GM12874 (cell line): ENCODE data around the gene RAPGEF2.

ENCODE experiments used
- TF ChIP-seq, protein P1 (sequence below): IDR thresholded peaks from 2 replicates; pipeline ENCODE4 v1.5.1; 2011; ENCODE audit warnings: low read depth, mild to moderate bottlenecking, control low read depth, low read length, moderate library complexity; ENCODE audit not compliant: insufficient read depth

The RAPGEF2 gene

DNA sequence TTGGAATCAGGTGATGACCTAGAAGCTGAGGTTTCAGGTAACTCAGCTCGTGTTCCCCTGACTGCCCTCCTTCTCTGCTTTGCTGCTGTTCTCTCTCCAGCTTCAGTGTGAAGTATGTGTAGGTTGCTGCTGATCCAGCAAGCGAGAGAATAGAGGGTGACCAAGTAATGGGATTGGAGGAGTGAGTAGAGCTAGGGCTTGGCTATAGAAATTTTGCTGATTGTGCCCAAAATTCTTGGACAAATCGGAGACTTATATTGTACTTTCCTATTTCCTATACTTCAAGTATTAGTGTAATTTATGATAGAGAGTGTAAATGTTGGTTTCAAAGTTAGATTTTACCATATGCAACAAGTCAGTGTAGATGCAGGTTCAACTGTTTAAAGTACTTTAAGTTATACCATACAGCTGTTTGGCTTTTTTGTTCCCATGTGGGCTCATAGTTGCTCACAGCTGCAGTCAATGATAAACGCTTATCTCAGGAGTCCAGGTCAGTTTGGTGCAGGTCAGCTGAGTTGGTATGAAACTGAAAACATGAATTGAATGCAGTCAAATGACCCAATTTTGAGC lies 48.0 kb downstream of the RAPGEF2 start:
- TF ChIP-seq, protein P1, sequence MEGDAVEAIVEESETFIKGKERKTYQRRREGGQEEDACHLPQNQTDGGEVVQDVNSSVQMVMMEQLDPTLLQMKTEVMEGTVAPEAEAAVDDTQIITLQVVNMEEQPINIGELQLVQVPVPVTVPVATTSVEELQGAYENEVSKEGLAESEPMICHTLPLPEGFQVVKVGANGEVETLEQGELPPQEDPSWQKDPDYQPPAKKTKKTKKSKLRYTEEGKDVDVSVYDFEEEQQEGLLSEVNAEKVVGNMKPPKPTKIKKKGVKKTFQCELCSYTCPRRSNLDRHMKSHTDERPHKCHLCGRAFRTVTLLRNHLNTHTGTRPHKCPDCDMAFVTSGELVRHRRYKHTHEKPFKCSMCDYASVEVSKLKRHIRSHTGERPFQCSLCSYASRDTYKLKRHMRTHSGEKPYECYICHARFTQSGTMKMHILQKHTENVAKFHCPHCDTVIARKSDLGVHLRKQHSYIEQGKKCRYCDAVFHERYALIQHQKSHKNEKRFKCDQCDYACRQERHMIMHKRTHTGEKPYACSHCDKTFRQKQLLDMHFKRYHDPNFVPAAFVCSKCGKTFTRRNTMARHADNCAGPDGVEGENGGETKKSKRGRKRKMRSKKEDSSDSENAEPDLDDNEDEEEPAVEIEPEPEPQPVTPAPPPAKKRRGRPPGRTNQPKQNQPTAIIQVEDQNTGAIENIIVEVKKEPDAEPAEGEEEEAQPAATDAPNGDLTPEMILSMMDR = no peak

DNA sequence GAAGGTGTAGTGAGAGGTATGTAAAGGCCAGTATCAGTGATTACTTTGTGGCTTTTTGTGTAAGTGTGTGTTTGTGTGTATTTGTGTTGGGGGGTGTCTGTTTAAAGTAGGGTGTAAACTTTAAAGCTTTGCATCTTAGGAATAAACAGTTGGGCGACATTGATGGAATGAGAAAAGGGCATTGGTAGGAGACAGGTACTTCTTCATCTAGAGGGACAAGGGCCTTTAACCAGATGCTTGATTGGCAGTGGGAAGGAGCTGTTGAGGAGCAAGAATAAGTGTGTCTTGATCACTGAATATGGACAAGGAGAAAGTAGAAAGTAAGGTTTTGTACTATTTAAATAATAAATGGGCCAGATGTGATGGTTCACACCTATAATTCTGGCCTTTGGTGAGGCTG lies 48.8 kb downstream of the RAPGEF2 start:
- TF ChIP-seq, protein P1 = no peak

DNA sequence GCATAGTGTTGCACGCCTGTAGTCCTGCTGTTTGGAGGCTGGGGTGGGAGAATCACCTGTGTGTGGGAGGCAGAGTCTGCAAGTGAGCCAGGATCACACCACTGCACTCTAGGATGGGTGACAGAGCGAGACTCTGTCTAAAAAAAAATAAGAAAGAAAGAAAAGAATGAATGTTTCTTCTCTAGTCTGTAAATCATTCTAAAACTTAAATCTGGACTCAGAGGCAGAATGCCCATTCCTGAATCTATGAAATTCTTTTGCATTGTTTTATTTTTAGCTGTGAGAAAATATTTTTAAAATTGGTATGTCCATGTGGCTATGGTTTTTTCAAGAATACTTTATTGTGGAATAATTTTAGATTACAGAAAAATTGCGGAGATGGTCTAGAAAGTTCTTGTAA lies 49.3 kb downstream of the RAPGEF2 start:
- TF ChIP-seq, protein P1 = no peak

DNA sequence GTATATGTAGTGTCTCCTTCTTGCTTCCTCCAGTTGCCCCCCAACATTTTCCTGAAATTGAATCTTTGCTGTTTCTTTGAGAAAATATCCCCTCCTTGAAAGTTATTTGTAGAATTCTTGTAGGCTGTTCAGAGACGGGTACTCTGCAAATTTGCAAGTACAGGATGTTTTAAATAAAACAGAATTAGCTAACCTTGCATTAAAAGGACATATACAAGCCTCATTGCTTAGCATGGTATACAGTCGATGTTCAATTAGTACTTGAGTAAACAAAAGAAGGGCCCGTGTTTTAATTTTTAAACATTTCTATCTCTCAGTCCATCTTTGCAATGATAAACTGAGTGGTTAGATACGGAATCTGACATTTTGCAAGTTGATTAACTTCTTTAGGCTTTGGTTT lies 50.8 kb downstream of the RAPGEF2 start:
- TF ChIP-seq, protein P1 = no peak

DNA sequence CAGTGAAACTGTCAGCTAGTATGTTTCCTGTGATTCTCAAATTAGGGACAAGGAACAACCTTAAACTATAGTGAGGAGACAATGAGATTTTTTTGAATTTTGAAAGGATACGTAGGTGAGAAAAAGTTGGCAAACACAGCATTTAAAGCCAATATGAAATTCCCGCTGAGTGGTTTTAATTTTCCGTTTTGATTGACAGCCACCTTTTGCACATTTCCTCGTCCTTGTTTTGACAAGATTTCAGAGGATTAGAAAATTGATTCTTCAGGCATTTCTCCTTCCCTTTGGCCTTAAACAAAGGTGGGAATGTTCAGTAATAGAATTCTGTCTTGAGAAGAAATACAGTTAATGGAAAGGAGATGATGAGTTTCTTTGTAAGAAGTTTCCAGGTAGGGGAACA lies 52.2 kb downstream of the RAPGEF2 start:
- TF ChIP-seq, protein P1 = no peak

DNA sequence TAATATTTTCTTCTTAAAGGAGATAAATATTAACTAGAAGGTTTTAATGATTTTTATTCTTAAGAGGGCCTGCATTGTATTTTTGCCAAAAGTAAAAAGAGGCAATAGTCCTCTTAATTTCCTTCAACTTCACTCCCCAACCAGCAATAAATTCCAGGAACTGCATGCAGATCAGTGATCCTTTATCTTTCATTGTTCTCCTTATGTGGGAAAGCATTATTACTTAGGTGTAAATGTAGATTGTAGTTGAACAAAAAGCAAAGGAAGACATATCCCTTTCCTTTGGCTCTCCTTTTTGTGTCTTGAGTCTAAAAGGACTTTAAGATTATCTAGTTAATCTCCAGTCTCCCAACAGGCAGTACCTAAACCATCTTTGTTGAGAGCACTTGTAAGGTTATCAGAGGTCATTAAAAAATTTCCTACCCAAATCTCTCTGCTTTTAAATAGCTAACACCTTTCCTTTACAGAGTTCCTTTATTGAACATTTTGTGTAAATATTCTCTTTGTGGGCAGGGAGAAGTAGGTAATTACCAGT lies 55.3 kb downstream of the RAPGEF2 start:
- TF ChIP-seq, protein P1 = no peak

DNA sequence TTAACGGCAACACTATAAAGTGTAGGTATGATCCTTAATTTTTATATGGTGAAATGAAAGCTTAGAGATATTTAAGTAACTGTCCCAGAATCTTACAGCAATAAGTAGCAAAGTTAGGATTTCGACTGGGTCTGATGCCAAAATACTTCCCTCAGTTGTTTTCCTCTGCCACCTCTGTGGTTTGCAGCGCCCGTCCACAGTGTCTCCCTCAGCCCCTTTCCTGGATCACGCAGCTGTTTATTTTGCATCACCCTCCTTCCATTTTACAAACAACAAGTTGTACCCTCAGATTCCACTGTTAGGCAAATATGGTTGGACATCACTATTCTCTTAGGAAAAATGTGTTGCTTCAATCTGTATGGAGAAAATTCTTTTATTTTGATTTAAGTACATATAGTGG lies 56.1 kb downstream of the RAPGEF2 start:
- TF ChIP-seq, protein P1 = no peak
